Loucy (cell line): ENCODE measurements around the gene HES2.

Experiments
- EZH2phosphoT487 ChIP-seq: fragments of 200-600 bp; IDR thresholded peaks from 2 replicates; pipeline ENCODE4 v1.6.1; 2018; ENCODE audit warnings: antibody characterized with exemption, mild to moderate bottlenecking, moderate library complexity, borderline replicate concordance
- TF ChIP-seq, protein P1 (sequence below): fragments of 200-600 bp; sonication (generic); conservative IDR thresholded peaks from 2 replicates; pipeline ENCODE4 v1.5.1; 2014; ENCODE audit warnings: mild to moderate bottlenecking, antibody characterized with exemption, low read length

DNA sequence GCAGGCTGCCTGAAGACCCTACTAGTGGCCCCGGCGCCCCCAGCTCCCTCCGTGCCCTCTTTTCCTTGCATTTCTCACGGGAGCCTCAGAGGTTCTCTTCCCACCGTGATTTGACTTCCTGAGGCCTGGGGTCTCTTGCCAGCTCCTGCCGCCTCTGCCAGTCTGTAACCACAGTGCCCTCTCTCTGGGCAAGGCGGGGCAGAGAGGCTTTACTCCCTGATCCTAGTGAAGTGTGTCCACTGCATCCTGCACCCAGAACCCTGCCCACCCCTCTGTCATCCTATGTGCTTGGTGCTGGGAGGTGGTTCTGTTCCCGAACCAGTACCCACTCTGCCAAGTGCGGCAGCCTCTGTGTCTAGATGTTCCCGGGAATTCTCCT lies 7.2 kb upstream of the HES2 start:
- TF ChIP-seq, protein P1, sequence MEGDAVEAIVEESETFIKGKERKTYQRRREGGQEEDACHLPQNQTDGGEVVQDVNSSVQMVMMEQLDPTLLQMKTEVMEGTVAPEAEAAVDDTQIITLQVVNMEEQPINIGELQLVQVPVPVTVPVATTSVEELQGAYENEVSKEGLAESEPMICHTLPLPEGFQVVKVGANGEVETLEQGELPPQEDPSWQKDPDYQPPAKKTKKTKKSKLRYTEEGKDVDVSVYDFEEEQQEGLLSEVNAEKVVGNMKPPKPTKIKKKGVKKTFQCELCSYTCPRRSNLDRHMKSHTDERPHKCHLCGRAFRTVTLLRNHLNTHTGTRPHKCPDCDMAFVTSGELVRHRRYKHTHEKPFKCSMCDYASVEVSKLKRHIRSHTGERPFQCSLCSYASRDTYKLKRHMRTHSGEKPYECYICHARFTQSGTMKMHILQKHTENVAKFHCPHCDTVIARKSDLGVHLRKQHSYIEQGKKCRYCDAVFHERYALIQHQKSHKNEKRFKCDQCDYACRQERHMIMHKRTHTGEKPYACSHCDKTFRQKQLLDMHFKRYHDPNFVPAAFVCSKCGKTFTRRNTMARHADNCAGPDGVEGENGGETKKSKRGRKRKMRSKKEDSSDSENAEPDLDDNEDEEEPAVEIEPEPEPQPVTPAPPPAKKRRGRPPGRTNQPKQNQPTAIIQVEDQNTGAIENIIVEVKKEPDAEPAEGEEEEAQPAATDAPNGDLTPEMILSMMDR = no peak
- no peak for TF ChIP-seq EZH2phosphoT487
